Ascending aorta (tissue), 2 donors: ENCODE measurements around the gene FOXK1. TPM values are rescaled to one million over a fixed set of nuclear protein-coding genes. Genes with fewer than 3 reads are reported as not detected.
"Not testable (repeated sequence)": the region's sequence is repeated elsewhere in the genome, so short reads cannot be mapped to it uniquely, and the experiment has no call there.

Experiments used
- DNase-seq, 2 donors: peaks; one replicate each; pipeline ENCODE4 v3.0.0-alpha.2; 2019; ENCODE audit warnings: low spot score in 2 of 2
- H3K27ac ChIP-seq, 2 donors: fragments of 200-600 bp; sonication (generic); one replicate each; pipeline ENCODE4 v1.5.1; 2016 to 2017; ENCODE audit warnings: mild to moderate bottlenecking in 1 of 2
- H3K27me3 ChIP-seq: fragments of 200-600 bp; sonication (generic); one replicate; pipeline ENCODE4 v1.5.1; 2017
- H3K36me3 ChIP-seq, 2 donors: fragments of 200-600 bp; sonication (generic); one replicate each; pipeline ENCODE4 v1.5.1; 2016
- H3K4me1 ChIP-seq, 2 donors: fragments of 200-600 bp; sonication (generic); one replicate each; pipeline ENCODE4 v1.5.1; 2016 to 2017; ENCODE audit warnings: mild to moderate bottlenecking in 1 of 2
- H3K4me3 ChIP-seq, 2 donors: fragments of 200-600 bp; sonication (generic); one replicate each; pipeline ENCODE4 v1.5.1; 2016 to 2017; ENCODE audit warnings: mild to moderate bottlenecking in 1 of 2
- H3K9me3 ChIP-seq, 2 donors: fragments of 200-600 bp; sonication (generic); one replicate each; pipeline ENCODE4 v1.5.1; 2016
- intact Hi-C: fragments of 100-400 bp; cut with DNase I; formaldehyde crosslinking; loops from one replicate; pipeline ENCODE4 v1.15.1; 2023
- total RNA-seq: library from RNA; depleted of rRNA; stranded (reverse); fragments of >200 nt; gene quantifications from one replicate; pipeline ENCODE4 v1.1.0, GENCODE V29; 2016
- TF ChIP-seq, protein P1 (sequence below), 3 experiments: fragments of 200-600 bp in 2 of 3; fragments of 450-650 bp in 1 of 3; sonication (generic) in 2 of 3; IDR thresholded peaks; one replicate each; pipeline ENCODE4 v1.5.1; 2016 to 2019; ENCODE audit warnings: antibody characterized with exemption in 3 of 3, mild to moderate bottlenecking in 1 of 3, moderate library complexity in 1 of 3

The FOXK1 gene
- total RNA-seq, 1 donor from 2014 or later = 31.7 TPM

- no peak for DNase-seq
- no peaks in the 10 kb centered on the region for H3K27me3 ChIP-seq
- H3K4me3 ChIP-seq = peak overlapping the region; percentile 92 to 97
- TF ChIP-seq, protein P1, sequence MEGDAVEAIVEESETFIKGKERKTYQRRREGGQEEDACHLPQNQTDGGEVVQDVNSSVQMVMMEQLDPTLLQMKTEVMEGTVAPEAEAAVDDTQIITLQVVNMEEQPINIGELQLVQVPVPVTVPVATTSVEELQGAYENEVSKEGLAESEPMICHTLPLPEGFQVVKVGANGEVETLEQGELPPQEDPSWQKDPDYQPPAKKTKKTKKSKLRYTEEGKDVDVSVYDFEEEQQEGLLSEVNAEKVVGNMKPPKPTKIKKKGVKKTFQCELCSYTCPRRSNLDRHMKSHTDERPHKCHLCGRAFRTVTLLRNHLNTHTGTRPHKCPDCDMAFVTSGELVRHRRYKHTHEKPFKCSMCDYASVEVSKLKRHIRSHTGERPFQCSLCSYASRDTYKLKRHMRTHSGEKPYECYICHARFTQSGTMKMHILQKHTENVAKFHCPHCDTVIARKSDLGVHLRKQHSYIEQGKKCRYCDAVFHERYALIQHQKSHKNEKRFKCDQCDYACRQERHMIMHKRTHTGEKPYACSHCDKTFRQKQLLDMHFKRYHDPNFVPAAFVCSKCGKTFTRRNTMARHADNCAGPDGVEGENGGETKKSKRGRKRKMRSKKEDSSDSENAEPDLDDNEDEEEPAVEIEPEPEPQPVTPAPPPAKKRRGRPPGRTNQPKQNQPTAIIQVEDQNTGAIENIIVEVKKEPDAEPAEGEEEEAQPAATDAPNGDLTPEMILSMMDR (IDR thresholded peaks at IDR 0.05) = no peak
- peaks cover 0 to 11% of the 10 kb centered on the region in 2 donors for H3K4me1 ChIP-seq
- H3K27ac ChIP-seq = peak overlapping the region; percentile 85 to 94
- no peaks in the 10 kb centered on the region for H3K36me3 ChIP-seq
- H3K9me3 ChIP-seq = no peaks in the 10 kb centered on the region
- intact Hi-C loops = loop anchor here (2.0 to 10.0 kb wide), 3 partner anchors 56 to 202 kb away; partner anchors contain the start of gene RADIL
Measured at GRCh38 chr7:4683043-4683883, 1.2 kb downstream of the FOXK1 start.

DNA sequence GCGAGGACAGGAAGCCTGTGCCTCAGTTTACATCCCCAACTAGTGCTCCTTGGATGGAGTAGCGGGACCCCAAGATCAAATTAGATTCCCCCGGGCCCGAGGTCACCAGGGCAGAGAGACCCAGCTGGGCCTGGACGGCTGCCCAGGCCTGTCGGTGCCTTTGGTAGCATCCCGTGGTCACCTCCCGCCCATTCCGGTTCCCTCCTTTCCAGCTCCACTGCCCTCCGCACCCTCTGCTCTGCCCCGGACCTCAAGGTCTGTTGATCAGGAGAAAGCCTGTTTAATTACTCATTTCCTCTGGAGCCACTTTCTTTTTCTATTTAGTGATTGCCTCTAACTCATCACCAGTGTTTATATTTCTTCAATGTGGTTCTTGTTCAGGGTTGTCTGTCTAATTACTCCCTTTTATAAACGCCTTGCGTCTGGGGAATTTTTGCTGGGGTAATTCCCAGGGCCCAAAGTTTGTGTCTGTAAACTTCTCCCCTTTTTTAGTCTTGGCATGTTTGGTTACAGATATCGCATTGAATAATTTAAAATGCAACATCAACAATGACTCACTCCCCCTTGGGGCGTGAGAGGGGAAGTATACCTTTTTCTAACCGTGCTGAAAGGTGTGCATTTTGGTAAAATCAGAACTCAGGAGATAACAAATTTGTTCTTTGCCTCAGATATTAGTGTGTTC is 1.9 kb downstream of the FOXK1 start:
- Histone ChIP-seq H3K36me3 (no peaks in the 10 kb centered on the region), H3K9me3 (no peaks in the 10 kb centered on the region), H3K4me3 (peak overlapping the region; percentile 92 to 97), H3K4me1 (peaks cover 0 to 11% of the 10 kb centered on the region in 2 donors), H3K27me3 (no peaks in the 10 kb centered on the region), H3K27ac (peak overlapping the region; percentile 85 to 94)
- intact Hi-C loops = loop anchor here (2.0 to 10.0 kb wide), 3 partner anchors 55 to 201 kb away; partner anchors contain the start of gene RADIL
- TF ChIP-seq, protein P1 (IDR thresholded peaks at IDR 0.05) = peak in 1 of 3 experiments; percentile 16
- DNase-seq = peak in 1 of 2 donors; percentile 75

DNA sequence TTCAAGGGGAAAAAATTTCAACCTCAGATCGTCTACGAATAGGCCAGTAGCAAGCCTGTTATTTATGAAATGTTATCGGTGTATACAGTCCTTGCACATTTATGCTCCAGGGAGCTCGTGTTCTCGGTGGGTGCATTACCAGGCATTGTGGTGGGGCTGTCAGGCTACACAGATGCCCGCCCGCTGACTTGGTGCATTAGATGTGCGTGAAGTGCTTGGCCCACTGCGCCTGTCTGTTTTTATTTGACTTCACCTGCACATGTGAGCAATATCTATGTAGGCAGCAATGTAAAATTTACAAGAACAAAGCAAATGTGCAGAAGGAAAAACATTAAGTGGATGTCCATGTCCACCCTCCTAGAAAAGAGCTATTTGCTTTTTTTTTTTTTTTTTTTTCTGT is 2.8 kb downstream of the FOXK1 start:
- Histone ChIP-seq H3K4me1 (peaks cover 3 to 16% of the 10 kb centered on the region in 2 donors), H3K27ac (peak overlapping the region; percentile 85 to 94), H3K9me3 (no peaks in the 10 kb centered on the region), H3K36me3 (no peaks in the 10 kb centered on the region), H3K27me3 (no peaks in the 10 kb centered on the region), H3K4me3 (peak overlapping the region; percentile 92 to 97)
- intact Hi-C loops = loop anchor here (10.0 kb wide), 1 partner anchor 200 kb away; the partner anchor contains the start of gene RADIL
- DNase-seq = no peak
- TF ChIP-seq, protein P1 (IDR thresholded peaks at IDR 0.05) = no peak

- not testable (repeated sequence) for DNase-seq, H3K27ac ChIP-seq, H3K9me3 ChIP-seq, H3K36me3 ChIP-seq, H3K27me3 ChIP-seq
- Histone ChIP-seq H3K4me3 (peak overlapping the region in 1 of 2 donors; percentile 97), H3K4me1 (peaks cover 5 to 19% of the 10 kb centered on the region in 2 donors)
- intact Hi-C loops = loop anchor here (10.0 kb wide), 1 partner anchor 199 kb away; the partner anchor contains the start of gene RADIL
Measured at GRCh38 chr7:4685676-4686075, 3.6 kb downstream of the FOXK1 start.

GRCh38 chr7:4687956-4688355 is 5.9 kb downstream of the FOXK1 start:
- intact Hi-C loops = loop anchor here (10.0 kb wide), 1 partner anchor 197 kb away; the partner anchor contains the start of gene RADIL
- H3K4me1 ChIP-seq = peaks cover 9 to 37% of the 10 kb centered on the region in 2 donors

More at GRCh38 chr7:4687956-4688355, 5.9 kb downstream of the FOXK1 start:
- TF ChIP-seq, protein P1 (IDR thresholded peaks at IDR 0.05) = no peak
- no peaks in the 10 kb centered on the region for H3K27me3 ChIP-seq
- H3K27ac ChIP-seq = no peak overlapping the region
- H3K9me3 ChIP-seq = no peaks in the 10 kb centered on the region
- H3K4me3 ChIP-seq = no peak overlapping the region
- no peaks in the 10 kb centered on the region for H3K36me3 ChIP-seq
- DNase-seq = no peak
